Ascending aorta (tissue), 2 donors: Measurements from ENCODE around the gene PDLIM1. TPM values are rescaled to one million over a fixed set of nuclear protein-coding genes. Genes with fewer than 3 reads are reported as not detected.
A peak's percentile ranks its signal among the peaks of the same experiment; 100 is the strongest.

Source experiments
- DNase-seq, 2 donors: peaks; one replicate each; pipeline ENCODE4 v3.0.0-alpha.2; 2019; ENCODE audit warnings: low spot score in 2 of 2
- H3K27ac ChIP-seq, 2 donors: fragments of 200-600 bp; sonication (generic); one replicate each; pipeline ENCODE4 v1.5.1; 2016 to 2017; ENCODE audit warnings: mild to moderate bottlenecking in 1 of 2
- H3K27me3 ChIP-seq: fragments of 200-600 bp; sonication (generic); one replicate; pipeline ENCODE4 v1.5.1; 2017
- H3K36me3 ChIP-seq, 2 donors: fragments of 200-600 bp; sonication (generic); one replicate each; pipeline ENCODE4 v1.5.1; 2016
- H3K4me1 ChIP-seq, 2 donors: fragments of 200-600 bp; sonication (generic); one replicate each; pipeline ENCODE4 v1.5.1; 2016 to 2017; ENCODE audit warnings: mild to moderate bottlenecking in 1 of 2
- H3K4me3 ChIP-seq, 2 donors: fragments of 200-600 bp; sonication (generic); one replicate each; pipeline ENCODE4 v1.5.1; 2016 to 2017; ENCODE audit warnings: mild to moderate bottlenecking in 1 of 2
- H3K9me3 ChIP-seq, 2 donors: fragments of 200-600 bp; sonication (generic); one replicate each; pipeline ENCODE4 v1.5.1; 2016
- CTCF ChIP-seq, 3 experiments: fragments of 200-600 bp in 2 of 3; fragments of 450-650 bp in 1 of 3; sonication (generic) in 2 of 3; IDR thresholded peaks; one replicate each; pipeline ENCODE4 v1.5.1; 2016 to 2019; ENCODE audit warnings: antibody characterized with exemption in 3 of 3, mild to moderate bottlenecking in 1 of 3, moderate library complexity in 1 of 3
- intact Hi-C: fragments of 100-400 bp; cut with DNase I; formaldehyde crosslinking; loops from one replicate; pipeline ENCODE4 v1.15.1; 2023
- total RNA-seq: library from RNA; depleted of rRNA; stranded (reverse); fragments of >200 nt; gene quantifications from one replicate; pipeline ENCODE4 v1.1.0, GENCODE V29; 2016

Gene PDLIM1
- total RNA-seq, 1 donor from 2014 or later: 191 TPM

GRCh38 chr10:95324436-95325268 is 33.8 kb upstream of the PDLIM1 start:
- Histone ChIP-seq H3K4me3 (no peak overlapping the region), H3K9me3 (no peaks in the 10 kb centered on the region), H3K27me3 (no peaks in the 10 kb centered on the region), H3K36me3 (peaks cover 92% of the 10 kb centered on the region in 2 donors), H3K4me1 (peaks cover 0 to 6% of the 10 kb centered on the region in 2 donors), H3K27ac (peak overlapping the region; percentile 9 to 32)
- DNase-seq: no peak
- intact Hi-C loops: no loop called here
- TF ChIP-seq CTCF (IDR thresholded peaks at IDR 0.05): no peak

GRCh38 chr10:95321554-95322301 is 30.9 kb upstream of the PDLIM1 start:
- peaks cover 0 to 5% of the 10 kb centered on the region in 2 donors for H3K4me1 ChIP-seq
- H3K27ac ChIP-seq: peak overlapping the region; percentile 43 to 46
- TF ChIP-seq CTCF (IDR thresholded peaks at IDR 0.05): no peak
- no peak overlapping the region for H3K4me3 ChIP-seq
- H3K9me3 ChIP-seq: no peaks in the 10 kb centered on the region
- H3K36me3 ChIP-seq: peaks cover 84 to 96% of the 10 kb centered on the region in 2 donors
- intact Hi-C loops: no loop called here
- H3K27me3 ChIP-seq: no peaks in the 10 kb centered on the region
- no peak for DNase-seq

GRCh38 chr10:95319239-95319638 is 28.4 kb upstream of the PDLIM1 start:
- peaks cover 4 to 20% of the 10 kb centered on the region in 2 donors for H3K4me1 ChIP-seq
- no peaks in the 10 kb centered on the region for H3K9me3 ChIP-seq
- H3K27ac ChIP-seq: no peak overlapping the region
- no peaks in the 10 kb centered on the region for H3K27me3 ChIP-seq
- no peak for TF ChIP-seq CTCF (IDR thresholded peaks at IDR 0.05)
- peaks cover 75 to 100% of the 10 kb centered on the region in 2 donors for H3K36me3 ChIP-seq
- no peak for DNase-seq
- intact Hi-C loops: no loop called here
- H3K4me3 ChIP-seq: no peak overlapping the region

GRCh38 chr10:95315509-95315908 is 24.7 kb upstream of the PDLIM1 start:
- H3K27me3 ChIP-seq: no peaks in the 10 kb centered on the region
- H3K4me3 ChIP-seq: no peak overlapping the region
- TF ChIP-seq CTCF (IDR thresholded peaks at IDR 0.05): no peak
- intact Hi-C loops: no loop called here
- H3K36me3 ChIP-seq: peaks cover 54 to 81% of the 10 kb centered on the region in 2 donors
- no peaks in the 10 kb centered on the region for H3K9me3 ChIP-seq
- peak overlapping the region; percentile 27 to 31 for H3K27ac ChIP-seq
- peaks cover 21 to 55% of the 10 kb centered on the region in 2 donors for H3K4me1 ChIP-seq
- no peak for DNase-seq

GRCh38 chr10:95314192-95314918 is 23.6 kb upstream of the PDLIM1 start:
- Histone ChIP-seq H3K36me3 (peaks cover 46 to 70% of the 10 kb centered on the region in 2 donors), H3K9me3 (no peaks in the 10 kb centered on the region), H3K4me1 (peaks cover 22 to 60% of the 10 kb centered on the region in 2 donors), H3K4me3 (no peak overlapping the region), H3K27ac (peak overlapping the region; percentile 58 to 70), H3K27me3 (no peaks in the 10 kb centered on the region)
- TF ChIP-seq CTCF (IDR thresholded peaks at IDR 0.05): no peak
- no peak for DNase-seq
- intact Hi-C loops: no loop called here
